GM19395 (cell line): ENCODE measurements around the gene KDM8.
"Not testable (repeated sequence)": the region's sequence is repeated elsewhere in the genome, so short reads cannot be mapped to it uniquely, and the experiment has no call there.

ENCODE experiments used
- ATAC-seq: cut with Tn5 transposase; IDR thresholded peaks from one replicate; pipeline ENCODE4 v1.9.1; 2021; ENCODE audit warnings: mild to moderate bottlenecking, moderate library complexity; ENCODE audit not compliant: unreplicated experiment

Gene KDM8

DNA sequence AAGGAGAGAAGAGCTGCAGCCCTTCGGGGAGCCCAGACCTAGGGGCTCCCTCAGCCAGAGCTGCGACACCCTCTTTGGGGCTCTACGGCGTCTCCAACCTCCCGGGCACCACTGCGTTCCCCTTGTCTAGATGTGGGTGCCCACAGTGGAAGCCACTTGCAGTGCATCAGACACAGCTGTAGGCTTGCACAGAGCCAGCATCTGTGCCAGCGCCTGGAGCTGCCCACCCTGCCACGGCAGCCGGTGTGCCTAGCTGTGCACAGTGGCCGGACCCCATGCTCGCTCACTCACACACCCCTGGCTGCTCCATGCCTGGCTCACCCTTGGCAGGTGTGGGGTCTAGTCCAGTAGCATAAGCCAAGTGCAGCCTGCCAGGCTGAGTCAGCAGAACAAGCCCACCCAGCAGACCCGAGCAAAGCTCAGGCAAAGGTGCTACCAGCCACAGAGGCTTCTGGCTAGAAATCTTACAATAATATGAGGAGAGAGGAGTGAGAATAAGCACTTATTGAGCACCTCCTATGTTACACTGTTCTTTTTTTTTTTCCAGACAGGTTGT is 12.9 kb upstream of the KDM8 start:
- ATAC-seq = no peak

DNA sequence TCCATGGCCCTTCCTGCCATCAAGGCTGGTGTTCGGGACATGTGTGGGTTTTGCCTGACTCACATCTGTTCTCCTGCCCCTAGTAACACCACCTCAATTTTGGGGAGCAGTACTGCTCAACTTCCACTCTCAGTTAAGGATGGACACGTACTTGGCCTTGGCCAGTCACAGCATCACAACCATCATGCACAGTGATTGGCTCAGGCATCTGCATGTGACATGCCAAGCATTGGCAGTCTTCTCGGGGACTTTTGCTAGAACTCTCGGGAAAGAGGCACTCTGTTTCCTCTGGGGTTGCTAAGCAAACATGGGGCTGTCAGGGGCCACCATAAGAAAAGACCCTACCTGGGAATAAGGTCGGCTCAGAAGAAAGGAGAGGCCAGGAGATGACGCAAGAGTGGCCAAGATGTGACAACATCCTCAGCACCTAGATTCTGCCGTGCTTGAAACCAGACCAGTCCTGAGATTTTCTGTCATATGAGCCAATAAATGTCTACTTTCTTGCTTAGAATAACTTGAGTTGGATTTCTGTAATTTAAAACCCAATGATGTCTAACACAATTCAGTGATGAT is 11.9 kb upstream of the KDM8 start:
- no peak for ATAC-seq

DNA sequence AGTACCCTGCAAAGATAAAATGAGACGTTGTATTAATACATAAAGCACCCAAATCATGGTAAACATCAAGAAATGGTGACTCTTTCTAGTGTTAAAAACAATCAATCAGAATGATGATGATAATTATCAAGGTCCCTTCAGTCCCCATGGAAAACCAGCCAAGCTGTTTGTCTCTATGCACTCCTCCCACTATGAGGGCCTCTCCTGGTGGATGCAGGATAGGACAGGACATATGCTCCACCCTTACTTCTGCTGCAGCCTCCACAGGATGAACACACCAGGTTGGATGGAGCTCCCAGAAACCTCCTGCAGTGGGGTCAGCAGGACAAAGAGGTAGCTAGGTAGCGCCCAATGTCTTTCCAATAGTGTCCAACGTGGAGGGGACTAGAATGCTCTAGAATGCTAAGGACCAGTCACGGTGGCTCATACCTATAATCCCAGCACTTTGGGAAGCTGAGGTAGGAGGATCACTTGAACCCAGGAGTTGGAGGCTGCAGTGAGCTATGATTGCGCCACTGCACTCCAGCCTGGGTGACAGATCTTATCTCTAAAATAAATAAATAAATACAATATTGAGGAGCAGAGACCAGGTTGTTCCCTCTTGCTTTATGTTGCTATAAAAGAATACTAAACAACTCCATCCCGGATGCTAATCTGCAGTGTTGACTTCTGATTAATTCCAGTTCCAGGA is 9.9 kb upstream of the KDM8 start:
- no peak for ATAC-seq

DNA sequence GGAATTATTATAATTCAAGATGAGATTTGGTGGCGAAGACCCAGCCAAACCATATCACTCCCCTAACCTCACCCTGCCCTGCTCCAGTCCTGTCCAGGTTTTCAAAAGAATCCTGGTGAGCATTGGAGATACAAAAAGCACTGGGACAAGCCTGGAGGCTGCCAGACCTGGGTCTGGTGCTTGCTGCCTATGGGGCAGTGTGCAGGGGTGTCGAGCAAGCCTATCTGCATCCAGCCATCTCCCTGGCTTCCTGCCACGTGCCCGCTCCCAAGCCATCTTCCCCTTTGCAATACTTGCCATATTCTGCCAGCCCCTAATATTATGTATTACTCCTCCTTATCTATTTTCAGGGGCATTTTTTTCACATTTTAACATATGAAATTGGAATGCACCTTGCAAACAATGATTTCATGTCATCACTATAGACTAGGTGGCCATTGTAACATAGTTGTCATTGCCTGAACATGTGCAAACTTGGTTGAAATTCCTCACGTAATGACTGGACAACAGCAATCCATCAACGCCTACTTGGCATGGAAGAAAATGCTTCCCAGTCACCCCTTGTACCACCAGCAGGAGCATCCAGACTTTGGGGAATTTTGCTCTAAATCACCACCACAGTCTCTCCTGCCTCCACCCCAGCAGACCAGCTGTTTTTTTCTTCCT is 8.1 kb upstream of the KDM8 start:
- ATAC-seq = no peak

DNA sequence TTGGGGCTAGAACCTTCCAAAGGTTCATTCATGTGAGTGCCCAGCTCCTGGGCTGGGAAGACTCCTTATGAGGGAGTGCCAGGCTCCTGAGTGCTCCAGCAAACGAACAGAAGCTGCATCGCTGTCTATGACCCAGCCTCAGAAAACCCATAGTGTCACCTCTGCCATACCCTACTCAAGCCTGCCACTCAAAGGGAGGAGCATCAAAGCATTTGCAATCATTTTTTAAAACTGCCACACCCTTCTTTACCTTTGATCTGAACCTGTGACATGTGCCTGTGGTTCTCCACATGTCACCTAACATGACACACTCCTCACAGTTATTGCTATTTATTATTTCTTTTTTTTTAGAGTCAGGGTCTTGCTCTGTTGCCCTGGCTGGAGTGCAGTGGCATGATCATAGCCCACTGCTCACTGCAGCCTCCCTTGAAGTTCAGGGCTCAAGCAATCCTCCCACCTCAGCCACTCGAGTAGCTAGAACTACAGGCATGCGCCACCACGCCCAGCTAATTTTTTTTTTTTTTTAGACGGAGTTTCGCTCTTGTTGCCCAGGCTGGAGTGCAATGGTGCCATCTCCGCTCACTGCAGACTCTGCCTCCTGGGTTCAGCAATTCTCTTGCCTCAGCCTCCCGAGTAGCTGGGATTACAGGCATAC is 7.3 kb upstream of the KDM8 start:
- ATAC-seq = no peak

DNA sequence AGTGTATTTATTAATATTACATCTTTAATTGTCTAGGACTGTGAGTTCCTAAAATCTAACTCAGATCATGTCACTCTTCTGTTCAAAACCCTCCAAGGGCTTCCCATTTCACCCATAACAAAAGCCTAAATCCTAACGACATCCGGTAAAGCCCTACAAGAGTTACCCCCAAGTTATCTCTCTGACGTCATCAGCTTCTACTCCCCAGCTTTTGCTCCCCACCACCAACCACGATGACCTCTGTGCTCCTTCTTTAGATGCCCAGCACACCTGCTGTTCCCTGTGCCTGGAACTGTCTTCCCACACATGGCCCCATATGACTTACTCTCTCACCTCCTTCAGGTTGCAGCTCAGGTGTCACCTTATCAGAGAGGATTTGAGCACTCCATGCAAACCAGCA is 6.3 kb upstream of the KDM8 start:
- ATAC-seq = no peak

DNA sequence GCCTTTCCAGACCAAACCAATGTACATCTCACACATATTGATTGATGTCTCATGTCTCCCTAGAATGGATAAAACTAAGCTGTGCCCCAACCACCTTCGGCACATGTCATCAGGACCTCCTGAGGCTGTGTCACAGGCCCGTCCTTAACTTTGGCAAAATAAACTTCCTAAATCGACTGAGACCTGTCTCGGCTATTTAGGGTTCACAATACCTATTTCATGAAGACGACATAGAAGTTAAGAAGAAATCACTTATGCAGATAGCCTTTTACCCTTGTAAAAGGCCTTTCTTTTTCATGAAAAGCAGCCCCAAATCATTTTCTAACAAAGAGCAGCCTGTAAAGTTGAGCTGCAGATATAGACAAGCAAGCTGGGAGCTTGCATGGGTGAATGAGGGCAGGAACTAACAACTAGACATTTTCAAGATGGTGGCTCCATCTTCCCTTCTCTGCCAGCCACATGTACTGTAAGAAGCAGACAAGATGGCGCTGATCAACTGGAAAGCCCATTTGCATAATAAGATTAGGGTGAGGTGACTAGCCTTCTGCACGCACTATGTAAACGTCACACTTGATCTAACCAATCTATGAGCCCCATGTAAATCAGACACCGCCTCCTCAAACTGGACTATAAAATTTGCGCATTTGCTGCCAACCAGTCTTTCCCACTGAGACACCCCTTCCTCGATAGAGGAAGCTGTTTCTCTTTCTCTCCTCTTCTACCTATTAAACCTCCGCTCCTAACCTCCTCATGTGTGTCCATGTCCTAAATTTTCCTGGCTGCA is 4.7 kb upstream of the KDM8 start:
- ATAC-seq = no peak

DNA sequence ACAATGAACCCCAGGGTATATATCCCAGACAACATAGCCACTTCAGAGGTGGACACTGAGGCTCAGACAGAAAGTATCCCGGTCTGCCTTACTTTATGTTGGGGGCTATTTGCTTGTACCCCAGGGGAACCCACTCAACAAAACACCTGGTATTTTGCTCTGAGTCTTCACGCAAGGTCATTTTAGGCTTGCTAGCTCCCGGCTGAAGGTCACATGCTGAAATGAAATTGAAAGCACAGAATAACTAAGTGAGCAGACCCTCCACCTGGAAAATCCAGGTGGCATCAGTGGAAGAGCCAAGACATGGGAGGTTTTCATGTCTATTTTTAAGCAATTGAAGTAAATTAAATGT is 4.1 kb upstream of the KDM8 start:
- ATAC-seq = no peak

DNA sequence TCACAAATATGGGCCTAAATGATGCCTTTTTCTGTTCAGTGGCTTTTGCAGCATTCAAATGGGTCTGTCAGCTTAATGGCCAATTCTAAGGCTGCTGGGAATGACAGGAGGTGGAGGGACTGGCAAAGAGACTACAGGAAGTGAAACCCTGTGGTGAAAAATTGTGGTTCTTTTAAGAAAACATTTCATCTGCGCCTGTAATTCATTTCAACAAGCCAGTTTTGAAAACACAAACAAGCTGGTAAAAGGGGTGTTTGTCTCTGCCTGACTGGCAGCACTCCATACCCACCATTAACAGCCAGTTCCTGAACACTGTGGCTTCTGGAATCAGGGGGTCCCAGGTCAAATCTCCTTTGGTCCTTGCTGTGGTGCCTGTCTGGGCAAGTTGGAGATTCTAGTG is 3.6 kb upstream of the KDM8 start:
- ATAC-seq = peak; percentile 45

DNA sequence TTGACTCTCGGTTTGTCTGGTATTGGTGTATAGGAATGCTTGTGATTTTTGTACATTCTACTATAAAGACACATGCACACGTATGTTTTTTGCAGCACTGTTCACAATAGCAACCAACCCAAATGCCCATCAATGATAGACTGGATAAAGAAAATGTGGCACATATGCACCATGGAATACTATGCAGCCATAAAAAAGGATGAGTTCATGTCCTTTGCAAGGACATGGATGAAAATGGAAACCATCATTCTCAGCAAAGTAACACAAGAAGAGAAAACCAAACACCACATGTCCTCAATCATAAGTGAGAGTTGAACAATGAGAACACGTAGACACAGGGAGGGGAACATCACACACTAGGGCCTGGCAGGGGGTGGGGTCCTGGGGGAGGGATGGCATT is 2.4 kb upstream of the KDM8 start:
- ATAC-seq = not testable (repeated sequence)

DNA sequence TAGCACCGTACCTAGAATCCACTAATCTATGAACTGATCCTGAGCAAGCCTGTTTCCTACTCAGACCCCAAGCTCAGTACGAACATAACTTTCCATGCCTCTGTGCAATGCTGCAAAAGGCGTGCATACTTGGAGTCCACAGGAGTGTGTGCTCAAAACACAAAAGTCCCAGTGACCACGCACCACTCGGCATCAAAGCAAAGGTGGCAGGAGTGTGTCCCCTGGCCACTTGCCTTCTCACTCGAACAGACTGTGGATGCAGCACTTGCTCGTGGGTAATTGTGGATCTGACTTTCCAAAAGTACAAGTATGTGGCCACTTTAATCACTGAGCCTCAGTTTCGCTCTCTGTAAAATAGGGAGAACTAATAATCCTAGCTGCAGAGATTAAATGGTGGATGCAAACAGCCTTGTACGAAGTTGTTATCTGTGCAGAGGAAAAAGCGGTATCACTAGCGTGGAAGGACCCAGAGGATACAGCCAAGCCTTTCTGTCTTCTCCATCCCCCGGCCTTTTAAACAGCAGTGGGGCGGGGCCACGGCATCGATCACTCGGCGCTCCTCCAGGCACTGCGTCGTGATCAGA is 311 bp upstream of the KDM8 start:
- ATAC-seq = peak; percentile 67

DNA sequence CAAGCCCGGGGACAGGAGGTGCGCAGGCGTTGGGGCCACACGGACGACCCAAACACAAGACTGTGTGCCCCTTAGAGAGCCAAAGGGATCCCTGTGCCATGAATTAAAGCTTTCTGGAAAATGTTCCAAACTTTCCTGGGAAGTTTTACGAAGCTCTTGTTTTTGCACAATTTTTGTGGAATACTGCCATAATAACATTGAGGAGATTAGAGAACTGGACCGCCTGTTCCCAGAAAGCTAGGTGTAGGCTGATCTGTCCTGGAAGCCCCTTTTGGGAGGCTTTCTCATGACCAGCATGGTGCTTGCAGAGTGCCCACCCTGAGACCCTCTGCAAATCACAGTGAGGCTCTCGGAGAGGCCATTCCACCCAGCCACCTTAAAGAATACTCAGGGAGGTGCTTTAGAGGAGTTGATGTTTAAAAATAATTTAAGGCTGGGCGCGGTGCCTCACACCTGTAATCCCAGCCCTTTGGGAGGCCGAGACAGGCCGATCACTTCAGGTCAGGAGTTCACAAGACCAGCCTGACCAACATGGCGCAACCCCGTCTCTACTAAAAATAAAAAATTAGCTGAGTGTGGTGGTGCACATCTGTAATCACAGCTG is 1.1 kb downstream of the KDM8 start:
- ATAC-seq = no peak

DNA sequence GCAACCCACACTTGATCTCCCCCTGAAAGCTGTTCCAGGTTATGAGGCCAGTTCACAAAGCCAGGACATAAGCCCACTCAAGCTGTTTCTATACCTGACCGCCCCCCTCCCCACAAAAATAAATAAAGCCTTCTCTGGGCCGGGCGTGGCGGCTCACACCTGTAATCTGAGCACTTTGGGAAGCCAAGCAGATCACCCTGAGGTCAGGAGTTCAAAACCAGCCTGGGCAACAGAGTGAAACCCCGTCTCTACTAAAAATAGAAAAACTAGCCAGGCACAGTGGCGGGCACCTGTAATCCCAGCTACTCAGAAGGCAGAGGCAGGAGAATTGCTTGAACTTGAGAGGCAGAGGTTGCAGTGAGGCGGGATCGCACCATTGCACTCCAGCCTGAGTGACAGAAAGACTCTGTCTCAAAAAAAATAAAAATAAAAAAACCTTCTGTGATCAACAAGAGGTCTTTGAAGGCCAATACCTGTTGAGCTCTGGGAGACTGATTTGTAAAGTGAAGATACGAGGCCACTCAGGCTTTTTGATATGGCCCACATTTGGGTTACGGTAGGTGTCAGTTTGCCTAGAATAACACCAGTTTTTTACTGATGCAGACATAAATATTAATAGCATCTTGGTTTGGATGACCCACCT is 2.2 kb downstream of the KDM8 start:
- no peak for ATAC-seq

DNA sequence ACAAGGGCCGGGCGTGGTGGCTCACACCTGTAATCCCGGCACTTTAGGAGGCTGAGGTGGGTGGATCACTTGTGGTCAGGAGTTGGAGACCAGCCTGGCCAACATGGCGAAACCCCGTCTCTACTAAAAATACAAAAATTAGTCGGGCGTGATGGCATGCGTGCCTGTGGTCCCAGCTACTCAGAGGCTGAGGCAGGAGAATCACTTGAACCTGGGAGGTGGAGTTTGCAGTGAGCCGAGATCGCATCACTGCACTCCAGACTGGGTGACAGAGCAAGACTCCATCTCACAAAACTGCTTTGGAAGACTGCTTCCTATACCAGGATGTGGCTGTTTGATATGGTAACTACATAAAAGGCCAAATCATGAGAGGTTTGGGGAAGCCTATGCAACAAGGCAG is 3.8 kb downstream of the KDM8 start:
- not testable (repeated sequence) for ATAC-seq

DNA sequence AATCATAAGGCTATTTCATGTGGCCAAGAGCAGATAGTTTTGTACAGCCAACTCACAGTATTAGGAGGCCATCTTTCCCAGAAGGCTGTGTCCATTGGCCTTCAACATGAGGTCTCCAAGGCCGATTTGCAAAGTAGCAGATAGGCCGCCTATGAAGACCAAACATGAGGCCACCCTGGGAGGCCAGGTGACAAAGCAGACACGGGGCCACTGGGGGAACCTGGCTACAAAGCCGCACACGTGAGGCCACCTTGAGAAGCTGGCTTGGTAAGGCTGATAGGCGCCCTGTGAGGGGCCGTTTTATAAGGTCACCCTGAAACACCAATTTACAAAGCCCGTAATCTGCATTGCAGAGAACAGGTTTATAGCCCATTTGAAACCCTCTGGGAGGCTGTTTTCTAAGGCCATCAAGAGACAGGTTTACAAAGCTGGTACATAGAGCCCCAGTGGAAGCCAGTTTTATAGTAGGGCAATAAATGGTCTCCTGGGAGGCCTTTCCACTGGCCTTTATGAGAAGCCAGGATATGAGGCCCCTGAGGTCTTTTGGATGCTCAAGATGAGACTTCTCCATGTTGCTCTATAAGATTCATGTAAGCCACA is 4.9 kb downstream of the KDM8 start:
- no peak for ATAC-seq

DNA sequence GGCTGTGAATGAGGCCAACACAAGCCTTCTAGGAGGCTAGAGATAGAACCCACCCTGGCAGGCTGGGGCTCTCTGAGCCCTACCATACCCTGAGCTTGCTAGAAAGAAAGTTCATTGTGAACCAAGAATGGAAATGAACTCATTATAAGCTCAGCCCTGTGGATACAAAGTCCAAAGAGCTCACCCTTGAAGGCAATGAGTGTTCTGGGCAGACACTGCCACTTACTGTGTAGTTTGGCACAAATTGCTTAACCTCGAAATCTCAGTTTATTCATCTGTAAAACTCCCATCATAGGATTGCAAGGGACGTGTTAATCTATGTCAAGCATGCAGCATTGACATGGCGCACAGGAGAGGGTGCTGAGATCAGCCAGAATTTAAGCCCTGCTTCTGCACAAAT is 5.5 kb downstream of the KDM8 start:
- ATAC-seq = no peak

DNA sequence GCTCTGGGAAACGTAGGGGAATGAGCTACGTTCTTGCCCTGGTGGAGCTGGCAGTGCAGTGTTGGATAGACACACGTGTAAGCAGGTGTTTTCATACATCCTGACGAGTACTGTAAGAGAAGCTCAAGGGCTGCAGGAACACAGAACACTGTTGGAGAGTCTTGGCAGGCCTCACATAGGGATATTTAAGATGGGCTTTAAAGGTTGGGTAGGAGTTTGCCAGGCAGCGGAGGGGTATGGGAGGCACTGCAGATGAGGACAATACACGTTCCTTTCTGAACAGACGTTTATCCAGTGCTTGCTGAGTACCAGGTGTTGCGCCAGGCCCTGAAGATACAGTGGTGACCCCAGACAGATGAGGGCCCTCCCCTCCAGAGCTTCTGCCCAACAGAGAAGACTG is 6.3 kb downstream of the KDM8 start:
- no peak for ATAC-seq

DNA sequence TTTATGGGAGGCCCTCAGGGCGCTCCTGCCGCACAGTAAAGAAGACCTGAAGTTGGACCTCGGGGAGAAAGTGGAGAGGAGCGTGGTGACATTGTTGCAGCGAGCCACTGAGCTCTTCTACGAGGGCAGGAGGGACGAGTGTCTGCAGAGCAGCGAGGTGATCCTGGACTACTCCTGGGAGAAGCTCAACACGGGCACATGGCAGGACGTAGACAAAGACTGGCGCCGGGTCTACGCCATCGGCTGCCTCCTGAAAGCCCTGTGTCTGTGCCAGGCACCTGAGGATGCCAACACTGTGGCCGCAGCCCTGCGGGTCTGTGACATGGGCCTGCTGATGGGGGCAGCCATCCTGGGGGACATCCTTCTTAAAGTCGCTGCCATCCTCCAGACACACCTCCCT is 6.8 kb downstream of the KDM8 start:
- ATAC-seq = no peak

DNA sequence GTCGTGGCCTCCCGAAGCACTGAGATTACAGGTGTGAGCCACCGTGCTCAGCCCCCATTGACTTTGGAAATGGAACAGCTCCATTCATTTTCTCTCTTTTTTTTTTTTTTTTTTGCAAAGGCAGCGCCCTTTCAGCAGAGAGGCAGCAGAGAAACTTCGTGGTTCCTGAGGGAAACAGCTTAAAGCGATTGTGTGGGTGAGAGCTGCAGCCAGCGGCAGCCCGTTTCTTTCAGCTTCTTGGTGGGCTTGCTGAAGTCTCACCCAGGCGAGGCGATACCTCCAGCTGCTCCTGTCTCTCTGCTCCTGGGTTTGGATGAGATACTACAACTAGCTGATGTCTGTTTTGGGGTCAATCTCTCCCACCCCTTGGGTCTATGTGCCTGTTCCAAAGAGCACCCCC is 7.7 kb downstream of the KDM8 start:
- ATAC-seq = no peak
